GM20431 (cell line): ENCODE measurements around the gene LRP2BP.

Source experiments
- in situ Hi-C: fragments of 300-500 bp; cut with MseI, MboI; formaldehyde crosslinking; loops from one replicate; pipeline ENCODE4 v1.15.0; 2020; ENCODE audit warnings: low sequenced_read_pairs; ENCODE audit not compliant: unreplicated experiment

LRP2BP gene

GRCh38 chr4:185396724-185397385 lies 1.1 kb upstream of the LRP2BP start, which contains the start of gene ANKRD37:
TSS of gene ANKRD37 (plus strand) at chr4:185396841. CDS start at chr4:185396924, 83 bp downstream.
- in situ Hi-C loops, result no loop called here

DNA sequence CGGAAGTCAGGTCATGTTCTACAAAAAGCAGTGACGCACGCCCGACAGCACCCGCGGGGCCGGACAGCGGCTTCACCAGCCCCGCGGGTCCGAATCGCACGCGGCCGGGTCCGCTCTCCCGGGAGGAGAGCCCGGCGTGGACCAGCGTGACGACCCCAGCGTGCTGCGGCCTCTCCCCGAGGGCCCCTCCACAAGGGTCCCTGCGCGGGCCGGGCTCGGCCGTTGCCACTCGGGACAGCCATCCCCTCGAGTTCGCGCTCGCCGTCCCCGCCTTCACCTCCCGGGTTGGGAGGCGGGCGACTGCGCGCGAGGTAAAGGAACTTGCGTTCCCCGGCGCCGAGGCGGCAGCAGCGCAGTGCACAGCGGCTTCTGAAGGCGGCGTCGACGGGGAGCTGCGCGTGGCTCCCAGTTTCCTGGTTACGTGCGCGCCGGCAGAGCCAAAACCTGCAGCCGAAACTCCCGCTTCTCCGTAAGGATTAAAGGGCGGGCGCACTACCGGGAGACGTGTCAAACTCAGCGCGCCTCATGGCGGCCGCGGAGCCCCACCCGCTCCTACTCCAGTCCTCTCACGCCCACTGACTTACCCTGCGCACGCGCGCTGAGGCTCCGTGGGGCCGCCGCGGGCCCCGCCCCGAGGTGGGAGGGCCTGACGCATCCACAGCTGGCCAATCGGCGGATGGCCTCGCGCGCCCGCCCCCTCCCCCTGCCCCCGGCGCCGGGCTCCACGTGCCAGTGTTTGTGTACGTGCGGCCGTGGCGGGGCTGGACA lies 416 bp upstream of the LRP2BP start:
- in situ Hi-C loops, result no loop called here

GRCh38 chr4:185394568-185395237 lies 1.0 kb downstream of the LRP2BP start:
- in situ Hi-C loops, result no loop called here

GRCh38 chr4:185392156-185392555 lies 3.6 kb downstream of the LRP2BP start:
- in situ Hi-C loops, result no loop called here

DNA sequence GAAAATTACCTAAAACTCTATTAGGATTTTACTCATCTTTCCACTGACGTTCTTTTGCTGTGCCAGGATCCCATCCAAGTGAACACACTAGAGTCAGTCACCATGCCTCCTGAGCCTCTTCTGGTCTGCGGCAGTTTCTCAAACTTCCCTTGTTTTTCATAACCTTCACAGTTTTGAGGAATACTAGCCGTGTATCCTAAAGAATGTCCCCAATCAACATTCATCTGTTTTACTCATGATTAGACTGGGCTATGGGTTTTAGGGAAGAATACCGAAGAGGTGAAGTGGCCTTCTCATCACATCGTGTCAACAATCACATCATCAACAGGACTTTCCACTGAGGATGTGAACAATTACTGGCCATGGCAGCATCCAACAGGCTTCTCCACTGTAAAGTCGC lies 4.8 kb downstream of the LRP2BP start:
- in situ Hi-C loops, result no loop called here

- in situ Hi-C loops, result no loop called here
Measured at GRCh38 chr4:185387957-185388356, 7.8 kb downstream of the LRP2BP start.

DNA sequence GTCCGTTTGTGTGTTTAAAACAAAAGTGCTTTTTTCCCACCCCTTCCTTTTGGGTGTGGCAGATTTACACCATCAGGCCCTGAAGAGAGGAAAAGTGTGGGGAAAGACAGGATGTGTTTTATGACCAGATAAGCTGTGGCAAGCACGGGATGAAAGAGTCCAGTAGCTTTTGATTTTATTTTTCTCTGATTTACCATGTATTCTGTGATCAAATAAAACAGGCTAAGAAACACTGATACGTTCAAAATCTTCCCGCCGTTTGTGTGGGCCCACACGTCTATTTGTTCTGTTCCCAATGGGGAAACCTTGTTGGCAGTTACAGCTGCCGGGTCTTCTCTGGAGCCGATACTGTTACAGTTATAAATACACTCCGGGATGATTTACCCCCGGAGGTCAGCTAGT lies 10.8 kb downstream of the LRP2BP start:
- in situ Hi-C loops, result no loop called here

DNA sequence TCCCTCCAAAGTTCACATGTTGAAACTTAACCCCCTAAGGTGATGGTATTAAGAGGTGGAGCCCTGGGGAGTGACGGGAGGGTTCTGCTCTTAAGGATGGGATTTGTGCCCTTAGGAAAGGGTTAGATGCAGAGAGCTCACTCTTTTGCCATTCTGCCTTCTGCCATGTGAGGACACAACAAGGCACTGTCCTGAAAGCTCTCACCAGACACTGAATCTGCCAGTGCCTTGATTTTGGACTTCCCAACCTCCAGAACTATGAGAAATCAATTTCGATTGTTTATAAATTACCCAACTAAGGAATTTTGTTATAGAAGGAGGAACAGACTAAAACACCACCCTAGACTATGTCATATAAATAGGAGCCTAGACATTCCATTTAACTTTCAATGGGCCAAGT lies 11.7 kb downstream of the LRP2BP start:
- in situ Hi-C loops, result no loop called here

- in situ Hi-C loops, result no loop called here
Measured at GRCh38 chr4:185383451-185383850, 12.3 kb downstream of the LRP2BP start.

DNA sequence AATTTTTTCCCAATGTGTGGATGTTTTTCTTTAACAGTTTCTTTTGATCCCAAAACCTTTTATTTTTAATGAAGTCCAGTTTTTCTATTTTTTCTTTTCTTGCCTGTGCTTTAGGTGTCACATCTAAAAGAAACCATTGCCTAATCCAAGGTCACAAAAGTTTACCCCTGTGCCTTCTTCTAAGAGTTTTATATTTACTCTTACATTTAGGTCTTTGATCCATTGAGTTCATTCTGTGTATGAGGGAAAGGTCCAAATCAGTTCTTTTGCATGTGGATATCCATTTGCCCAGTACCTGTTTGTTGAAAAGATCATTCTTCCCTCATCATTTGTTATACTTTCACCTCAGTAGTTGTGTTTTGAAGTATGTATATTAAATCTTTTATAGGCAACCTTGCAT lies 13.0 kb downstream of the LRP2BP start:
- in situ Hi-C loops, result no loop called here

DNA sequence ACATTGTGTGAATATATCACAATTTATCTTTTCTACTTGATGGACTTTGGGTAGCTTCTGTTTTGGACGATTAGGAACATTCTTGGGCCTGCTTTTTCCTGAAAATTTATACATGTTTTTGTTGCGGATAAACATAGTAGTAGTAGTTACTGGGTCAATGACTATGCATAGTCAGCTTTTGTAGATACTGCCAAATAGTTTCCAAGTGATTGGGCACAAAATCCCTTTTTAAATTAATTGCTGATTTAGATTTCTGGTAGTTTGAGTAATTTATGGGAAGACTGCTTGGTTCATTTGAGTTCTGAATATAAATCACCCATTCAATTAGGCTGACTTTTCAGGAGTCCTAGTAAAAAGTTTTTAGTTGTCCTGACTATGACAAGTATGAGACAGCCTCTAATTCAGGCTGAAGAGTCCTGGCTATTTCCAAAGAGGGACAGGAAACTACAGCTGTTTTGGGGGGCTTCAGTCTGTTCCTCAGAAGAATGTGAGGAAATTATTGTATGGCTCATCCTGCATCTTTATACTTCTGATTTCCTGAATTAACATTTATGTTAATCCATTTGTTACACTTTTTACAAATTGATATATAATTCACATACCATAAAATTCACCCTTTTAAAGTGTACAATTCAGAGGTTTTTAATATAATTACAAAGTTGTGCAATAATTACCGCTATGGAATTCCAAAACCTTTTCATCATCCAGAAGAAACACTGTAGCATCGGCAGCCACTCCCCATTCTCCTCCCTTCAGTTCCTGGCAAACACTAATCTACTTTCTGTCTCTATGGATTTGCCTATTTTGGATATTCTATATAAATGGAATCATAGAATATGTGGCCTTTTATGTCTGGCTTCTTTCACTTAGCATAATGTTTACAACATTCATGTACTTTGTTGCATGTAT lies 14.2 kb downstream of the LRP2BP start:
- in situ Hi-C loops, result no loop called here

GRCh38 chr4:185380320-185380719 lies 15.4 kb downstream of the LRP2BP start:
- in situ Hi-C loops, result no loop called here

GRCh38 chr4:185379326-185380295 lies 16.1 kb downstream of the LRP2BP start:
- in situ Hi-C loops, result no loop called here

- in situ Hi-C loops, result no loop called here
Measured at GRCh38 chr4:185378264-185378663, 17.5 kb downstream of the LRP2BP start.

DNA sequence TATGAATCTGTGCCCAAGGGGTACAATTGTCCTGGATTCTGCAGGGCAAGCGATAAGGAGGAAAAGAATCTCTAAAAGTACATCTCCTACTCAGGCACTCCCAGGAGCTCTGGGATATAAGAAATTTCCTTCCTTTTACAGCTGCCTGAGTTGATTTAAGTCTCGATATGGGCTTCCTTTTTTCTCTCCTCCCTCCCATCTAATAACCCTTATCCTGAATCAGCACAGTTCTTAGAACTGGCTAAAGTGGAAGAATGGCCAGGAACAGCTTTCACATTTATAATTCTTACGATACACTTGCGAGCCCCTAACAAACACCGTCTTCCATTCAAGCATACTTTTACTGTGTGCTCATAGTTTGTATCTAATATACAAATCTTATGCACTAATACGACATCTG lies 21.2 kb downstream of the LRP2BP start:
- in situ Hi-C loops, result no loop called here

DNA sequence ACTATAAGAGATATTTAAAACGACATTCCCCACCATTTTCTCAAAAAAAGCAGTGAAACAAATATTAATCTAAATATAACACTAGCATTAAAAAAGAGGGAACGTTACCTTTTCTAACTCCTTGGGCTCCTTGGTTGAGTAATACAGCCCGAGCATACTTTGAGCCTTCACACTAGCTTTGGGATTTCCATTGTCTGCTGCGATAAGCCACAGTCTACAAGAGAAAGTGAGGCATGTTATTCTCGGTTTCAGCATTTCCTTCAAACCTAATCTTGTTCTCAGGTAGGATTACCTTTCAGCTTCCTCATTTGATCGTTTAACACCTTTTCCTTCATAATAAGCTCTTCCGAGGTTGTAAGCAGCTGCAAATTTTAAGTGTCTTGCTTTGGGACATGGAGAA lies 21.7 kb downstream of the LRP2BP start:
- in situ Hi-C loops, result no loop called here

GRCh38 chr4:185371702-185372101 lies 24.0 kb downstream of the LRP2BP start:
- in situ Hi-C loops, result no loop called here

DNA sequence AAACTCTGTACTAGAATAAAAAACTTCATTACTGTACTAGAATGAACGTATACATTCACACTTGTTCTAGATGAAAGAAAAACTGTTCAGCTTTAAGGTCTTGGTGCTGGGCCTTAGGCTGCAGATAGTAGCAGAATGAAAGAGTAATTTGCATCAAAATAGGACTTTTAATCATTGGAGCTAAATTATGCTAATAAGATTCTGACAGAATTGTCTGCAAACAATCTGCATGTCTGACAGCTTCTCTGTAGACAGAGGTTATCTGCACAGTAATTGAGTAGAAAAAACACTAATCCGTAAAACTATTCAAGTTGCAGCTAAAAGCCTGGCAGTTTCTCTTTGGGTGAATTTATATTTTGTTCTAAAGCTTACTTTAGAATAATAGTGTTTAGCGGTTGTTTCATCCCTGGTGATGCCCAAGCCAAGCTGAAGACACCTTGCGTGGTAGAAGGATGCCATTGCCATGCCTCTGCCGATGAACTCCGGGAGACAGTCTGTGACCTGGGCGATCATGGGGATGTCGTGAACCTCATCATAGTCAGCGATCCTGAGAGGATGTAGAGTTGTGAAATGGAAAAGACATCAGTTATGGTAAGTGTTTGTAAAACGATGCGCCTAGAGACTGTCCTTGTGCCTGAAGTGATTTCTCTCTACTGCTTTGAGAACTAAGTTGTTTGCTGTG lies 25.3 kb downstream of the LRP2BP start:
- in situ Hi-C loops, result no loop called here
